Effector memory CD8-positive, alpha-beta T cell (primary cell): ENCODE data around the gene ACTL7B.

ENCODE experiments used
- ATAC-seq: fragments of 150-1000 bp; cut with Tn5 transposase; replicated peaks from 2 replicates; pipeline ENCODE4 v1.10.0; 2021; ENCODE audit warnings: mild to moderate bottlenecking, moderate library complexity
- DNase-seq, 3 experiments: peaks; one replicate each; pipeline ENCODE4 v3.0.0; 2021
- H3K27ac Mint-ChIP-seq, 2 donors: one replicate each; pipeline ENCODE4 v1.8.0; 2022; ENCODE audit warnings: mild to moderate bottlenecking in 2 of 2, mixed read lengths in 2 of 2, moderate library complexity in 2 of 2
- H3K27me3 Mint-ChIP-seq, 2 donors: one replicate each; pipeline ENCODE4 v1.8.0; 2022; ENCODE audit warnings: mixed read lengths in 2 of 2
- H3K36me3 Mint-ChIP-seq: one replicate; pipeline ENCODE4 v1.8.0; 2022; ENCODE audit warnings: mild to moderate bottlenecking, moderate library complexity, mixed read lengths; ENCODE audit not compliant: insufficient read depth
- H3K4me1 Mint-ChIP-seq, 2 donors: one replicate each; pipeline ENCODE4 v1.8.0; 2022; ENCODE audit warnings: low read depth in 2 of 2, mixed read lengths in 2 of 2
- H3K4me3 Mint-ChIP-seq, 2 donors: one replicate each; pipeline ENCODE4 v1.8.0; 2022; ENCODE audit warnings: mild to moderate bottlenecking in 2 of 2, mixed read lengths in 2 of 2, moderate library complexity in 2 of 2
- H3K9me3 Mint-ChIP-seq, 2 donors: one replicate each; pipeline ENCODE4 v1.8.0; 2022; ENCODE audit warnings: mixed read lengths in 2 of 2

ACTL7B gene

GRCh38 chr9:108831496-108832178, 24.1 kb downstream of the ACTL7B start:
- H3K27ac Mint-ChIP-seq: no peak overlapping the region
- H3K4me1 Mint-ChIP-seq: peaks cover 0 to 9% of the 10 kb centered on the region in 2 donors
- H3K4me3 Mint-ChIP-seq: no peak overlapping the region
- ATAC-seq (no peak), DNase-seq (no peak)
- H3K9me3 Mint-ChIP-seq: no peaks in the 10 kb centered on the region
- peaks cover 13 to 18% of the 10 kb centered on the region in 2 donors for H3K27me3 Mint-ChIP-seq
- H3K36me3 Mint-ChIP-seq: no peaks in the 10 kb centered on the region

DNA sequence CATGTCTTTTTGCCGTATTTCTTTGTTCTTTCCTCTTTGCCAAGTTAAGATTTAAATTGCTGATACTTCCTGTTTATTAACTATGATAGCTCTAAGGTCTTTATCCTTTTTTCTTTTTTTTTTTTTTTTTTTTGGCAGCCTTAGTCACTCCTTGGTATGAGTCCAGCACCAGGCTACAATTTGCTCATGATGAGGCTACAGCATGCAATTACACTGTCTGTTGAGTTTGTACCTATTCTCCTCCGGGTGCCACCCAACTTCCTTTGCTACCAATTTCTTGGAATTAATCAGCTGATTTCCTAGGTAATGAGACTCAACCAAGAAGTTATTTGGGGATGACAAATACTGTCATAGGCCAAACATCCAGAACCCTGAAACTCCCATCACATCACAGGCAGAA, 25.5 kb downstream of the ACTL7B start:
- H3K27me3 Mint-ChIP-seq: peaks cover 13 to 17% of the 10 kb centered on the region in 2 donors
- H3K4me1 Mint-ChIP-seq: peaks cover 0 to 4% of the 10 kb centered on the region in 2 donors
- H3K36me3 Mint-ChIP-seq: no peaks in the 10 kb centered on the region
- no peaks in the 10 kb centered on the region for H3K9me3 Mint-ChIP-seq
- ATAC-seq (no peak), DNase-seq (no peak)
- no peak overlapping the region for H3K27ac Mint-ChIP-seq
- no peak overlapping the region for H3K4me3 Mint-ChIP-seq

DNA sequence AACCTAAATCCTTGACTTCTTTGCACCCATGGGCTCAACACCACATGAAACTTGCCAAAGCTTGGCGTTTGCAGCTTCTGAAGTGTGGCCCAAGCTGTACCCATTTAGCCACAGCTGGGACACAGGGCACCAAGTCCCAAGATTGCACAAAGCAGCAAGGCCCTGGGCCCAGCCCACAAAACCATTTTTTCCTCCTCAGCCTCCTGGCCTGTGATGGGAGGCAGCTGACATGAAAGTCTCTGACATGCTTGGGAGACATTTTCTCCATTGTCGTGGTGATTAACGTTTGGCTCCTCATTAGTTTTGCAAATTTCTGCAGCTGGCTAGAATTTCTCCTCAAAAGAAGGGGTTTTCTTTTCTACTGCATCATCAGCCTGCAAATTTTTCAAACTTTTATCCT, 32.0 kb downstream of the ACTL7B start:
- Mint-ChIP-seq H3K4me1 (no peaks in the 10 kb centered on the region), H3K27me3 (peaks cover 17 to 18% of the 10 kb centered on the region in 2 donors), H3K27ac (no peak overlapping the region), H3K9me3 (no peaks in the 10 kb centered on the region), H3K36me3 (peaks cover 4% of the 10 kb centered on the region), H3K4me3 (no peak overlapping the region)
- no peak for ATAC-seq
- DNase-seq: no peak

DNA sequence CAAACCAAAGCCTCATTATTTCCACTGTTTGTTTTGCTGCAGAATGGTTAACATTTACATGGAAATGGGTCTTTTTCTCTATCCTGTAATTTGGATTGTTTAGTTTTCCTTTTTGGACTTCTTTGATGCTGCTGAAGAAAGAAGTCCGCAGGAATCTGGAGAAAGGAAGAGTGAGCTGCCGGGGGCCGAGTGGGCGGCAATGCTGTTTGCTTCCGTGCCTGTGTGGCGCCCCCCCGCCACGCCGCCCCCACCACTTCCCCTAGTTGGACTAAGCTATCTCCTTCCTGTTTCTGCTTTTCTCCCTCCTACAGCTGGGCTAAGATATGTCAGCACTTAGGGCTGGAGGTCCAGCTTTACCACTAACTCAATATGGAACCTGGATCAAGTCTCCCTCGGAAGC, 39.7 kb downstream of the ACTL7B start:
- ATAC-seq (no peak), DNase-seq (no peak)
- no peak overlapping the region for H3K27ac Mint-ChIP-seq
- no peaks in the 10 kb centered on the region for H3K36me3 Mint-ChIP-seq
- H3K9me3 Mint-ChIP-seq: no peaks in the 10 kb centered on the region
- H3K27me3 Mint-ChIP-seq: peaks cover 41 to 47% of the 10 kb centered on the region in 2 donors
- no peaks in the 10 kb centered on the region for H3K4me1 Mint-ChIP-seq
- H3K4me3 Mint-ChIP-seq: no peak overlapping the region

DNA sequence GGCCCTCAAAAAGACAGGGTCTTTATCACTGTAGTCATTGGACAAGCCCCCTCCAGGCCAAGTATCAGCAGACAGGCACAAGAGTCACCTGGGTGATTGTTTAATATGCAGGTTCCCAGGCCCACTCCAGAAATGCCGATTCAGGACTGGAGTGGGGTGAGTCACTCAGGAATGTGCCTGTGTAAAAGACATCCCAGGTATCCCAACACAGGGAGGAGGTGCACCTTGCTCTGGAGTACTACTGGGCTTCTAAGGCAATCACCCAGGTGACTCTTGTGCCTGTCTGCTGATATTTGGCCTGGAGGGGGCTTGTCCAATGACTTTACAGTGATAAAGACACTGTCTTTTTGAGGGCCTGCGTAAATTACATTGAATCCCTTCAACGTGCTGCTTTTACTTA, 40.6 kb downstream of the ACTL7B start:
- ATAC-seq: no peak
- no peaks in the 10 kb centered on the region for H3K36me3 Mint-ChIP-seq
- no peak overlapping the region for H3K4me3 Mint-ChIP-seq
- peaks cover 36 to 47% of the 10 kb centered on the region in 2 donors for H3K27me3 Mint-ChIP-seq
- H3K27ac Mint-ChIP-seq: no peak overlapping the region
- no peaks in the 10 kb centered on the region for H3K4me1 Mint-ChIP-seq
- no peaks in the 10 kb centered on the region for H3K9me3 Mint-ChIP-seq
- DNase-seq: no peak

DNA sequence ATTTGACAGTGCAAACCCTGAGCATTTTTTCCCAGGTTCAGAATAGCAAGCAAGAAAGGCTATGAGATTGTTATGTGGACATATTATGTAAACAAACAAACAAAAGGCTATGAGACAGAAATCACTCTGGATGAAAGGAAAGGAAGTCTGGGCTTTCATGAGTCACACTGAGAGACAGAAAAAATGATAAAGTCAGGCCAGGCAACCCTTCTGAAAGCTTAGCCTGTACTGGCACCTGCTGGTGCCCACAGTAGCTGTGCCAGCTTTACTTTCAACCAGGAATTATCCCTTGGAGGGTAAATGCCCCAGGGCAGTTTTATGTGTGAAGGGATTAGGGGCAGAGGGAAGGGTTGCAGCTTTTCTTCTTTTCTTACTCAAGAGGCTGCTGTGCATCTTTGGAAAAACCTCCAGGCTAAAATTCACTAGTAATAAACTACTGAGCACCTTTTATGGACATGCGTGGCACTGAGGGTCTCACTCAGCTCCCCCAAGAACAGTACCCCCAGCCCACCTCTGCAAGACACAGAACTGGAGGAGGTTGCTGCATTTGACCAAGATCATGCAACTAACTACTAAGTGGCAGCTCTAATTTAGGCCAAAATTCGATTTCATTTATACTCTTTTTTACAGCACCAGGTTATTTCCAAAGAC, 41.7 kb downstream of the ACTL7B start:
- no peak for DNase-seq
- no peak overlapping the region for H3K4me3 Mint-ChIP-seq
- H3K27ac Mint-ChIP-seq: no peak overlapping the region

GRCh38 chr9:108812396-108813025, 43.3 kb downstream of the ACTL7B start:
- Mint-ChIP-seq H3K36me3 (no peaks in the 10 kb centered on the region), H3K27me3 (peaks cover 35 to 43% of the 10 kb centered on the region in 2 donors), H3K4me3 (no peak overlapping the region), H3K4me1 (no peaks in the 10 kb centered on the region), H3K27ac (no peak overlapping the region), H3K9me3 (no peaks in the 10 kb centered on the region)
- DNase-seq: no peak
- ATAC-seq: no peak

More for the DNA sequence above, 41.7 kb downstream of the ACTL7B start:
- no peaks in the 10 kb centered on the region for H3K9me3 Mint-ChIP-seq
- no peak for ATAC-seq
- H3K36me3 Mint-ChIP-seq: no peaks in the 10 kb centered on the region
- H3K4me1 Mint-ChIP-seq: no peaks in the 10 kb centered on the region
- peaks cover 38 to 41% of the 10 kb centered on the region in 2 donors for H3K27me3 Mint-ChIP-seq

DNA sequence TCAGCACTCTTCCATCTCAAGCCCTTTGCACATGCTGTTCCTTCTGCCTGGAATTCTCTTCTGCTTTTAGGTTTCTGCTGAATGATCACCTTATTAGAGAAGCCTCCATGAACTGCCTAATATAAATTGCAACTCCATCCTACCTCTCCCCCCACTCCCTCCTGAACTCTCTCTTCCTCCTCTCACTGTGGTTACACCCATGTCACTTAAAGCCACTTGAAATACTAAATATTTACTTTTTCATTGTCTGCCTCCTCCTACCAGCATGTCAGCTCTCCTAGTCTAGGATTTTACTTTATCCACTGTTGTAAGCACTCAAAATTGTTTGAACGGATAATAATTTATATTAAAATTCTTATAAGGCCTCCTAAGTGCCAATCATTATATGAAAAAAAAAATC, 43.8 kb downstream of the ACTL7B start:
- peaks cover 40 to 46% of the 10 kb centered on the region in 2 donors for H3K27me3 Mint-ChIP-seq
- no peaks in the 10 kb centered on the region for H3K36me3 Mint-ChIP-seq
- H3K4me3 Mint-ChIP-seq: no peak overlapping the region
- no peaks in the 10 kb centered on the region for H3K9me3 Mint-ChIP-seq
- ATAC-seq (no peak), DNase-seq (no peak)
- no peaks in the 10 kb centered on the region for H3K4me1 Mint-ChIP-seq
- no peak overlapping the region for H3K27ac Mint-ChIP-seq

GRCh38 chr9:108809269-108809668, 46.5 kb downstream of the ACTL7B start:
- no peak overlapping the region for H3K27ac Mint-ChIP-seq
- no peaks in the 10 kb centered on the region for H3K36me3 Mint-ChIP-seq
- H3K4me3 Mint-ChIP-seq: no peak overlapping the region
- peaks cover 27 to 36% of the 10 kb centered on the region in 2 donors for H3K27me3 Mint-ChIP-seq
- H3K9me3 Mint-ChIP-seq: no peaks in the 10 kb centered on the region
- ATAC-seq: no peak
- DNase-seq: no peak
- H3K4me1 Mint-ChIP-seq: no peaks in the 10 kb centered on the region
